Adrenal gland (tissue), 12 donors: ENCODE data around the gene P3H2. TPM values are rescaled to one million over a fixed set of nuclear protein-coding genes. Genes with fewer than 3 reads are reported as not detected.

Source experiments
- DNase-seq, 7 donors: peaks; one replicate each; pipeline ENCODE4 v3.0.0-alpha.2; 2019 to 2020
- H3K27ac ChIP-seq, 5 donors: fragments of 200-600 bp; sonication (generic) in 4 of 5; 1 replicate in 3 of 5; 2 replicates in 2 of 5; pipeline versions ENCODE4 v1.5.1 to v1.8.0; 2016 to 2020; ENCODE audit warnings: mild to moderate bottlenecking in 1 of 5
- H3K27me3 ChIP-seq: fragments of 200-600 bp; 2 replicates; pipeline ENCODE4 v1.8.0; 2021
- H3K36me3 ChIP-seq, 2 donors: fragments of 200-600 bp; replicated peaks in 1 of 2; 1 replicate in 1 of 2; 2 replicates in 1 of 2; pipeline versions ENCODE4 v1.5.1 to v1.8.0; 2018 to 2022
- H3K4me1 ChIP-seq, 2 donors: fragments of 200-600 bp; replicated peaks in 1 of 2; 1 replicate in 1 of 2; 2 replicates in 1 of 2; pipeline versions ENCODE4 v1.5.1 to v1.8.0; 2018 to 2021
- H3K4me3 ChIP-seq, 4 donors: fragments of 200-600 bp; sonication (generic) in 3 of 4; one replicate each; pipeline ENCODE4 v1.5.1; 2016 to 2018
- H3K9me3 ChIP-seq, 3 donors: fragments of 200-600 bp; sonication (generic) in 1 of 3; replicated peaks in 1 of 3; 1 replicate in 2 of 3; 2 replicates in 1 of 3; pipeline versions ENCODE4 v1.5.1 to v1.8.0; 2016 to 2021
- CTCF ChIP-seq, 6 experiments: fragments of 450-650 bp in 4 of 6; fragments of 200-600 bp in 2 of 6; sonication (generic) in 1 of 6; IDR thresholded peaks; 1 replicate in 5 of 6; 2 replicates in 1 of 6; pipeline versions ENCODE4 v1.5.1 to v1.8.0; 2016 to 2021; ENCODE audit warnings: antibody characterized with exemption in 6 of 6, mild to moderate bottlenecking in 2 of 6, moderate library complexity in 1 of 6
- POLR2A ChIP-seq, 2 donors: fragments of 450-650 bp; IDR thresholded peaks; one replicate each; pipeline ENCODE4 v1.6.1; 2017; ENCODE audit warnings: antibody characterized with exemption in 2 of 2, mild to moderate bottlenecking in 2 of 2, moderate library complexity in 1 of 2
- WGBS, 4 donors: extraction: QIAGEN DNeasy Blood & Tissue Kit in 2 of 4; methylation state at CpG; one replicate each; pipeline versions ENCODE4 v1.1.5 to v1.1.7; 2013 to 2017; 5-methylcytosine and 5-hydroxymethylcytosine counted together
- intact Hi-C, 2 donors: fragments of 100-400 bp; cut with DNase I; formaldehyde crosslinking; loops; one replicate each; pipeline versions ENCODE4 v1.14.1 to v1.15.0; 2022 to 2023
- polyA plus RNA-seq, 3 donors: library from polyadenylated mRNA; stranded (reverse); fragments of 200-250 nt in 2 of 3; fragments of 350-450 nt in 1 of 3; fragmentation: Illumina TruSeq in 1 of 3; extraction: RNeasy Lipid Tissue Mini Kit (QIAGEN cat#74804) in 1 of 3; gene quantifications; one replicate each; pipeline ENCODE4 v1.2.3, GENCODE V29; 2013 to 2014
- total RNA-seq, 9 donors: library from RNA; depleted of rRNA in 4 of 9; stranded (reverse); fragments of >200 nt in 4 of 9; fragments of 120-200 nt in 1 of 9; fragmentation: NEBNext Ultra II Directional in 1 of 9; extraction: Animal tissue kit (Norgen Biotek cat#: 25700) in 1 of 9; gene quantifications; one replicate each; pipeline versions ENCODE4 v1.1.0 to v1.2.4, GENCODE V29; 2013 to 2023
- donor health status: healthy with polysubstance abuse.
- donor health status: Bipolar disorder and iron deficiency.
- donor health status: DM: yes; HTN: yes; CAD: no.
- donor health status: DM: no; HTN: no; CAD: no.
- donor health status: DM: no; HTN: no; CAD: no.
- donor health status: DM: yes; HTN: yes; CAD: no.

Gene P3H2
- total and polyA plus RNA-seq, 12 donors, result 22.8 to 175 (median 88.1) TPM

GRCh38 chr3:190125436-190126068 is 4.9 kb upstream of the P3H2 start:
- Histone ChIP-seq H3K4me1 (peaks cover 4 to 17% of the 10 kb centered on the region in 2 donors), H3K27me3 (no peaks in the 10 kb centered on the region), H3K9me3 (no peaks in the 10 kb centered on the region), H3K36me3 (no peaks in the 10 kb centered on the region), H3K4me3 (no peak overlapping the region), H3K27ac (no peak overlapping the region)
- intact Hi-C loops, result loop anchor here in 1 of 2 donors (5.0 to 10.0 kb wide), 3 partner anchors 57 to 161 kb away; no protein-coding TSS in a partner anchor
- TF ChIP-seq POLR2A (IDR thresholded peaks at IDR 0.05) (no peak), CTCF (IDR thresholded peaks at IDR 0.05) (no peak)
- DNase-seq, result no peak
- 88 to 92% (median 90%) methylated on average over 9 of the region's 9 CpGs for WGBS, 4 donors

GRCh38 chr3:190124067-190124466 is 3.4 kb upstream of the P3H2 start:
- Histone ChIP-seq H3K4me1 (peaks cover 4 to 17% of the 10 kb centered on the region in 2 donors), H3K4me3 (no peak overlapping the region), H3K9me3 (no peaks in the 10 kb centered on the region), H3K36me3 (no peaks in the 10 kb centered on the region), H3K27ac (no peak overlapping the region), H3K27me3 (no peaks in the 10 kb centered on the region)
- intact Hi-C loops, result loop anchor here (5.0 to 10.0 kb wide), 4 partner anchors 73 to 159 kb away; no protein-coding TSS in a partner anchor
- no peak for TF ChIP-seq POLR2A (IDR thresholded peaks at IDR 0.05)
- no peak for TF ChIP-seq CTCF (IDR thresholded peaks at IDR 0.05)
- 51 to 88% (median 65%) methylated on average over 3 of the region's 3 CpGs for WGBS, 4 donors
- DNase-seq, result no peak

GRCh38 chr3:190122198-190122771 is 1.6 kb upstream of the P3H2 start:
- Histone ChIP-seq H3K4me3 (no peak overlapping the region), H3K36me3 (no peaks in the 10 kb centered on the region), H3K27me3 (no peaks in the 10 kb centered on the region), H3K27ac (no peak overlapping the region), H3K4me1 (peaks cover 11 to 29% of the 10 kb centered on the region in 2 donors), H3K9me3 (no peaks in the 10 kb centered on the region)
- intact Hi-C loops, result loop anchor here (5.0 to 10.0 kb wide), 4 partner anchors 75 to 157 kb away; no protein-coding TSS in a partner anchor
- 70 to 79% (median 73%) methylated on average over 8 of the region's 8 CpGs for WGBS, 4 donors
- TF ChIP-seq POLR2A (IDR thresholded peaks at IDR 0.05), result no peak
- no peak for TF ChIP-seq CTCF (IDR thresholded peaks at IDR 0.05)
- DNase-seq, result no peak

- Histone ChIP-seq H3K4me3 (no peak overlapping the region), H3K27me3 (no peaks in the 10 kb centered on the region), H3K27ac (peak overlapping the region in 3 of 5 donors; percentile 41 to 94 (median 93)), H3K9me3 (no peaks in the 10 kb centered on the region), H3K36me3 (no peaks in the 10 kb centered on the region), H3K4me1 (peaks cover 19 to 35% of the 10 kb centered on the region in 2 donors)
- intact Hi-C loops, result loop anchor here (5.0 to 10.0 kb wide), 4 partner anchors 76 to 157 kb away; no protein-coding TSS in a partner anchor
- 77 to 82% (median 81%) methylated on average over 9 to 12 of the region's 12 CpGs for WGBS, 4 donors
- TF ChIP-seq POLR2A (IDR thresholded peaks at IDR 0.05), result no peak
- TF ChIP-seq CTCF (IDR thresholded peaks at IDR 0.05), result no peak
- DNase-seq, result peak in 1 of 7 donors; percentile 26
Observed at GRCh38 chr3:190121383-190121782, 686 bp upstream of the P3H2 start.
